Measurements from ENCODE around the gene VSIG10L. TPM values are rescaled to one million over a fixed set of nuclear protein-coding genes. Genes with fewer than 3 reads are reported as not detected.

Gene VSIG10L
- total RNA-seq, 1 experiment from 2014 or later, result 3.3 TPM

DNA sequence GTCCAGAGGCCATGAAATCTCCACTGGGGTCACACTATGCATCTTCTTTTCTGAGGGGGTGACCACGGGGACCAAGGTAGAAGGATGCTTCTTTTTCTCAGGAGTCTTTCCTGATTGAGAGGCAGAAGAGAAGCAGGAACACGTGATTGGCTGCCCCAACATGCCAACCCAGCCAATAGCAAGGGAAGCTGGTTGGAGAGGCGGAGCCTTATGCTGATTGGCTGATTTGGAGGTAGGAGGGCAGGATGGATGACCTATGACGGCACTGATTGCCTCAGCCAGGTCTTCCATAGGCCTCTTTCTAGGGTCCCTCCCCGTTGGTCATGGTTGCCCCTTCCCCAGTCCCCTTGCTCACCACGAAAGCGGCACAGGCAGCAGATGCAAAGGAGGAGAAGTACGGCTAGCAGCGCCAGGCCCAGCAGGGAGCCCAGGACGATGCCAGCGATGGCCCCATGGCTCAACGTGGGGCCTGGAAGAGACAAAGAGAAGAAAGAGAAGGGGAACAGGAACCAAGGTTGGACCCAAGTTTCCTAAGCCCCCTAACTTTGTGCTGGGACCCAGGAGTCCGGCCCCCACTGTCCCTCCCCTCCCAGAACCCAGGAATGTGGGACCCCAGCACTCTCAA, 8.0 kb downstream of the VSIG10L start:
- no peak for TF ChIP-seq POLR2AphosphoS5 (IDR thresholded peaks at IDR 0.05; ENCODE audit: low read depth, low read length)
- TF ChIP-seq TCF7L2 (IDR thresholded peaks at IDR 0.05; ENCODE audit: low read depth, low read length), result no peak
- TF ChIP-seq, protein P1, sequence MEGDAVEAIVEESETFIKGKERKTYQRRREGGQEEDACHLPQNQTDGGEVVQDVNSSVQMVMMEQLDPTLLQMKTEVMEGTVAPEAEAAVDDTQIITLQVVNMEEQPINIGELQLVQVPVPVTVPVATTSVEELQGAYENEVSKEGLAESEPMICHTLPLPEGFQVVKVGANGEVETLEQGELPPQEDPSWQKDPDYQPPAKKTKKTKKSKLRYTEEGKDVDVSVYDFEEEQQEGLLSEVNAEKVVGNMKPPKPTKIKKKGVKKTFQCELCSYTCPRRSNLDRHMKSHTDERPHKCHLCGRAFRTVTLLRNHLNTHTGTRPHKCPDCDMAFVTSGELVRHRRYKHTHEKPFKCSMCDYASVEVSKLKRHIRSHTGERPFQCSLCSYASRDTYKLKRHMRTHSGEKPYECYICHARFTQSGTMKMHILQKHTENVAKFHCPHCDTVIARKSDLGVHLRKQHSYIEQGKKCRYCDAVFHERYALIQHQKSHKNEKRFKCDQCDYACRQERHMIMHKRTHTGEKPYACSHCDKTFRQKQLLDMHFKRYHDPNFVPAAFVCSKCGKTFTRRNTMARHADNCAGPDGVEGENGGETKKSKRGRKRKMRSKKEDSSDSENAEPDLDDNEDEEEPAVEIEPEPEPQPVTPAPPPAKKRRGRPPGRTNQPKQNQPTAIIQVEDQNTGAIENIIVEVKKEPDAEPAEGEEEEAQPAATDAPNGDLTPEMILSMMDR (IDR thresholded peaks at IDR 0.05), result no peak
- TF ChIP-seq, protein P2, sequence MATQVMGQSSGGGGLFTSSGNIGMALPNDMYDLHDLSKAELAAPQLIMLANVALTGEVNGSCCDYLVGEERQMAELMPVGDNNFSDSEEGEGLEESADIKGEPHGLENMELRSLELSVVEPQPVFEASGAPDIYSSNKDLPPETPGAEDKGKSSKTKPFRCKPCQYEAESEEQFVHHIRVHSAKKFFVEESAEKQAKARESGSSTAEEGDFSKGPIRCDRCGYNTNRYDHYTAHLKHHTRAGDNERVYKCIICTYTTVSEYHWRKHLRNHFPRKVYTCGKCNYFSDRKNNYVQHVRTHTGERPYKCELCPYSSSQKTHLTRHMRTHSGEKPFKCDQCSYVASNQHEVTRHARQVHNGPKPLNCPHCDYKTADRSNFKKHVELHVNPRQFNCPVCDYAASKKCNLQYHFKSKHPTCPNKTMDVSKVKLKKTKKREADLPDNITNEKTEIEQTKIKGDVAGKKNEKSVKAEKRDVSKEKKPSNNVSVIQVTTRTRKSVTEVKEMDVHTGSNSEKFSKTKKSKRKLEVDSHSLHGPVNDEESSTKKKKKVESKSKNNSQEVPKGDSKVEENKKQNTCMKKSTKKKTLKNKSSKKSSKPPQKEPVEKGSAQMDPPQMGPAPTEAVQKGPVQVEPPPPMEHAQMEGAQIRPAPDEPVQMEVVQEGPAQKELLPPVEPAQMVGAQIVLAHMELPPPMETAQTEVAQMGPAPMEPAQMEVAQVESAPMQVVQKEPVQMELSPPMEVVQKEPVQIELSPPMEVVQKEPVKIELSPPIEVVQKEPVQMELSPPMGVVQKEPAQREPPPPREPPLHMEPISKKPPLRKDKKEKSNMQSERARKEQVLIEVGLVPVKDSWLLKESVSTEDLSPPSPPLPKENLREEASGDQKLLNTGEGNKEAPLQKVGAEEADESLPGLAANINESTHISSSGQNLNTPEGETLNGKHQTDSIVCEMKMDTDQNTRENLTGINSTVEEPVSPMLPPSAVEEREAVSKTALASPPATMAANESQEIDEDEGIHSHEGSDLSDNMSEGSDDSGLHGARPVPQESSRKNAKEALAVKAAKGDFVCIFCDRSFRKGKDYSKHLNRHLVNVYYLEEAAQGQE (IDR thresholded peaks at IDR 0.05; ENCODE audit: insufficient read depth in 1 of 2, low read depth in 2 of 2, low read length in 1 of 2), result no peak
- TF ChIP-seq SIN3A (IDR thresholded peaks at IDR 0.05; ENCODE audit: borderline replicate concordance, insufficient read depth, low read depth, low read length), result no peak
- POLR2A ChIA-PET, result no interaction called here
- Histone ChIP-seq H3K4me1 (ENCODE audit: control insufficient read depth, insufficient read depth, low read length) (no peaks in the 10 kb centered on the region), H3K27ac (ENCODE audit: low read length) (no peak overlapping the region), H3K36me3 (ENCODE audit: control insufficient read depth, insufficient read depth, low read length) (no peaks in the 10 kb centered on the region), H3K4me3 (ENCODE audit: low read depth in 2 of 2, low read length in 2 of 2) (no peak overlapping the region), H3K9me3 (ENCODE audit: control insufficient read depth, insufficient read depth, low read depth, low read length) (no peaks in the 10 kb centered on the region), H3K27me3 (ENCODE audit: control insufficient read depth, insufficient read depth, low read length) (no peaks in the 10 kb centered on the region)
- ATAC-seq (no peak), DNase-seq (ENCODE audit: low read depth, low spot score) (no peak)
- in situ Hi-C loops (cut with HindIII; ENCODE audit: low pct_unique_long_range_greater_than_20kb, low sequenced_read_pairs), result no loop called here
- no TSS peak for BruUV-seq (replicated peaks)
- intact Hi-C loops (cut with micrococcal nuclease; ENCODE audit: unreplicated experiment), result loop anchor here (10.0 kb wide), 1 partner anchor 321 kb away; no protein-coding TSS in a partner anchor
- CTCF ChIA-PET, result no interaction called here

- ATAC-seq (no peak), DNase-seq (ENCODE audit: low read depth, low spot score) (no peak)
- intact Hi-C loops (cut with micrococcal nuclease; ENCODE audit: unreplicated experiment), result loop anchor here (10.0 kb wide), 1 partner anchor 323 kb away; no protein-coding TSS in a partner anchor
- no peak overlapping the region for H3K4me3 ChIP-seq (ENCODE audit: low read depth in 2 of 2, low read length in 2 of 2)
- no peak overlapping the region for H3K27ac ChIP-seq (ENCODE audit: low read length)
- H3K4me1 ChIP-seq (ENCODE audit: control insufficient read depth, insufficient read depth, low read length), result no peaks in the 10 kb centered on the region
- ChIA-PET POLR2A (no interaction called here), CTCF (no interaction called here)
- TF ChIP-seq SIN3A (IDR thresholded peaks at IDR 0.05; ENCODE audit: borderline replicate concordance, insufficient read depth, low read depth, low read length) (no peak), TCF7L2 (IDR thresholded peaks at IDR 0.05; ENCODE audit: low read depth, low read length) (no peak), POLR2AphosphoS5 (IDR thresholded peaks at IDR 0.05; ENCODE audit: low read depth, low read length) (no peak)
- TF ChIP-seq, protein P1 (IDR thresholded peaks at IDR 0.05), result no peak
- TF ChIP-seq, protein P2 (IDR thresholded peaks at IDR 0.05; ENCODE audit: insufficient read depth in 1 of 2, low read depth in 2 of 2, low read length in 1 of 2), result no peak
- H3K9me3 ChIP-seq (ENCODE audit: control insufficient read depth, insufficient read depth, low read depth, low read length), result no peaks in the 10 kb centered on the region
- no peaks in the 10 kb centered on the region for H3K27me3 ChIP-seq (ENCODE audit: control insufficient read depth, insufficient read depth, low read length)
- no peaks in the 10 kb centered on the region for H3K36me3 ChIP-seq (ENCODE audit: control insufficient read depth, insufficient read depth, low read length)
- no TSS peak for BruUV-seq (replicated peaks)
- in situ Hi-C loops (cut with HindIII; ENCODE audit: low pct_unique_long_range_greater_than_20kb, low sequenced_read_pairs), result no loop called here
These were observed 10.2 kb downstream of the VSIG10L start for GRCh38 chr19:51331716-51332115.

All from Panc1 (cell line).